Epithelial cell of proximal tubule (primary cell): ENCODE data around the gene SNX13. TPM values are rescaled to one million over a fixed set of nuclear protein-coding genes. Genes with fewer than 3 reads are reported as not detected.

Experiments
- DNase-seq: peaks from one replicate; pipeline ENCODE4 v3.0.0-alpha.2; 2011; ENCODE audit warnings: low read depth
- H3K4me3 ChIP-seq: 2 replicates; pipeline ENCODE4 v1.5.1; 2011; ENCODE audit warnings: low read depth, mild to moderate bottlenecking, low read length
- CTCF ChIP-seq: conservative IDR thresholded peaks from 2 replicates; pipeline ENCODE4 v1.5.1; 2012; ENCODE audit warnings: low read depth, mild to moderate bottlenecking, low read length
- total RNA-seq: library from RNA; depleted of rRNA; stranded (reverse); fragments of >200 nt; gene quantifications from 2 replicates; pipeline ENCODE4 v1.2.3, GENCODE V29; 2015

SNX13 gene
- total RNA-seq, 1 donor from 2014 or later, result 10.8 TPM

GRCh38 chr7:17939211-17939605 lies 1.1 kb downstream of the SNX13 start:
- peak overlapping the region; percentile 77 for H3K4me3 ChIP-seq
- DNase-seq, result no peak
- no peak for TF ChIP-seq CTCF

- TF ChIP-seq CTCF, result no peak
- peak overlapping the region; percentile 77 for H3K4me3 ChIP-seq
- DNase-seq, result no peak
These were observed 2.7 kb downstream of the SNX13 start for GRCh38 chr7:17937506-17938120.

- no peak overlapping the region for H3K4me3 ChIP-seq
- no peak for TF ChIP-seq CTCF
- DNase-seq, result no peak
These were observed 4.0 kb downstream of the SNX13 start for GRCh38 chr7:17936321-17936720.

- TF ChIP-seq CTCF, result no peak
- no peak for DNase-seq
- H3K4me3 ChIP-seq, result no peak overlapping the region
These were observed 5.6 kb downstream of the SNX13 start for GRCh38 chr7:17934612-17935240.

- TF ChIP-seq CTCF, result no peak
- no peak for DNase-seq
- no peak overlapping the region for H3K4me3 ChIP-seq
These were observed 6.2 kb downstream of the SNX13 start for GRCh38 chr7:17934094-17934493.

GRCh38 chr7:17932770-17933169 lies 7.5 kb downstream of the SNX13 start:
- no peak overlapping the region for H3K4me3 ChIP-seq
- no peak for TF ChIP-seq CTCF
- no peak for DNase-seq

- TF ChIP-seq CTCF, result no peak
- H3K4me3 ChIP-seq, result no peak overlapping the region
- no peak for DNase-seq
These were observed 9.2 kb downstream of the SNX13 start for GRCh38 chr7:17931069-17931468.
